NCI-H345 treated with DMSO at 0.1 percent for 48 hours (cell line): Measurements from ENCODE around the gene BCKDHB.

ENCODE experiments used
- DNase-seq: peaks from one replicate; lab custom pipeline; 2025; ENCODE audit not compliant: unreplicated experiment; lab: John Stamatoyannopoulos, UW

The BCKDHB gene

GRCh38 chr6:80366714-80367113 is 260.2 kb downstream of the BCKDHB start:
- peak; percentile 72 for DNase-seq

DNA sequence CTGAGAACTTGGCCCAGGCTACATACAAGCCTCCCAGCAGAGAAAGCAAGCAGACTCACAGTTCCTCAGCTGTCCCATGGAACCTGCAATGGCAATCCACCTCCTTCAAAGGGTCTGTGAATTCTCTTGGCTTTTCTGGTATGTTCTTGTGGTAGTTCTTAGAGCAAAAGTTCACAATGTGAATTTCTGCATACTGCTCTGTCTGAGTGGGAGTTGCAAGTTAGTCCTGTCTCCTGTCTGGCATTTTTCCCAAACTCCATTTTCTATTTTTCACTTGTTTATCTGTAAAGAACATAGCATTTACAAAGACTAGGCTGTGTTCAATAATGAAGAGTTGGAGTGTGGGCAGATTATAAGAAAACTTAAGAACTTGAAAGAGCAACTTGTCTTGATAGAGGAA is 269.9 kb downstream of the BCKDHB start:
- DNase-seq = no peak

DNA sequence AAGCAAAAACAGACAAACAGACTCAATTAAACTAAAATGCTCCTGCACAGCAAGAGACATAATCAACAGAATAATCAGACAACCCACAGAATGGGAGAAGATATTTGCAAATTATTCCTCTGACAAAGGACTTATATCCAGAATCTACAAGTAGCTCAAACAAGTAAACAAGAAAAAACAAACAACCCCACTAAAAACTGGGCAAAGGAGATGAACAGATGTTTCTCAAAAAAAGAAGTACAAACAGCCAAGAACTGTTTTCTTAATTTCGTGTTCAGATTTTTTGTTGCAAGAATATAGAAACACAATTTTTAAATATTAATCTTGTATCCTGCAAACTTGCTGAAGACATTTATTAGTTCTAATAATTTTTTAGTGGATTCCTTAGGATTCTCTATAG is 274.1 kb downstream of the BCKDHB start:
- DNase-seq = no peak

DNA sequence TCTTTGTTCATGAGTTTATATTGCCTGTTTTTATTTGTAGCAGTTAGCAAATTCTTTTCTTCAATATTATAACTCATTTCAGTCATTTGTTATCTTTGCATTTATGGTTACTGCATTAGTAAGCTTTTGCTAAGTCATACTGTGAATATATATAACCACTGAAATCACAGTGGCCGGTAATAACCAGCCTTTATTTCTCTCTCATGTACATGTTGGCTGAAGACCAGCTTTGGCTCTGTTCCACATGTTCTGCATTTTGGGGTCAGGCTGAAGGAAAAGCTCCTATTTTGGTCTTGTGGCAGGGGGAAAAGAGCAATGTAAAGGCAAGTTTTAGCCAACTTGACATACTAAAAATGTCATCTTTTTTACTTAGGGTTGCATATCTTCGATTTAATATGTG is 276.3 kb downstream of the BCKDHB start:
- DNase-seq = no peak

DNA sequence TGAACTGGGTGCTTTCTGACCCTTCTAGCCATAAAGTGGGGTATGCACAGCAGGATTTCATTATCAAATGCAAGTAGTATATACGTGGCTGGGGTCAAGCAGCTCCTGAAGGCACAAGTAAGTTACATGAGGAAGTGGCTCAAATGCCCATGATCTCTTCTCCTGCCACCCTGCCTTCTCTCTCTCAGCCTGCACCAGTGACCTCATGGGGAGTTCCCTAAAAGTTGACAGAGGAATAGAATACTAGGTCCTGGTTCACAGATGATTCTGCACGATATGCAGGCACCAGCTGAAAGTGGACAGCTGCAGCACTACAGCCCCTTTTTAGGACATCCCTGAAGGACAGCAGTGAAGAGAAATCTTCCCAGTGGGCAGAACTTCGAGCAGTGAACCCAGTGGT is 282.0 kb downstream of the BCKDHB start:
- no peak for DNase-seq
